ENCODE results near the gene PLXNA4. TPM values are rescaled to one million over a fixed set of nuclear protein-coding genes. Genes with fewer than 3 reads are reported as not detected.

Gene PLXNA4
- total and polyA plus RNA-seq, 9 of the 15 experiments (the other 6 are each of a cell fraction or from before 2014, with no cell fraction given): under 0.01 to 0.09 TPM; not detected in 7

- Histone ChIP-seq H3K9me3 (replicated peaks; ENCODE audit: control insufficient read depth, insufficient read depth, low read depth, low read length) (no peaks in the 10 kb centered on the region), H3K4me2 (ENCODE audit: insufficient read depth, low read length) (no peak overlapping the region), H4K20me1 (replicated peaks; ENCODE audit: control insufficient read depth, insufficient read depth, low read length) (peaks cover 2% of the 10 kb centered on the region; the same call in 1 of the 2 replicates), H3K4me1 (replicated peaks in 1 of 2; ENCODE audit: control insufficient read depth in 2 of 2, insufficient read depth in 2 of 2, low read length in 2 of 2) (no peaks in the 10 kb centered on the region), H3K36me3 (ENCODE audit: control insufficient read depth, insufficient read depth, low read length) (no peaks in the 10 kb centered on the region), H3K27ac (ENCODE audit: extremely low read depth, low read depth, low read length) (no peak overlapping the region), H3K79me2 (ENCODE audit: control insufficient read depth, insufficient read depth, low read length) (no peaks in the 10 kb centered on the region), H2AFZ (ENCODE audit: low read depth, low read length) (no peak overlapping the region), H3K27me3 (ENCODE audit: control insufficient read depth in 2 of 2, insufficient read depth in 2 of 2, low read length in 2 of 2) (peaks cover 2 to 17% of the 10 kb centered on the region in 2 experiments; a peak in 2 of 5 replicates), H3K9ac (ENCODE audit: insufficient read depth in 1 of 2, low read depth in 2 of 2, low read length in 2 of 2) (no peak overlapping the region), H3K9me1 (ENCODE audit: control insufficient read depth, insufficient read depth, low read length) (no peaks in the 10 kb centered on the region), H3K4me3 (no peak overlapping the region)
- BruUV-seq (replicated peaks): no TSS peak
- DNase-seq (ENCODE audit: extremely low read depth in 1 of 4, low spot score in 3 of 4): no peak
- 0% methylated on average over 3 of the region's 3 CpGs for WGBS (ENCODE audit: insufficient coverage, low coverage, missing lambda C conversion rate)
- in situ Hi-C loops (cut with MboI) (no loop called here), intact Hi-C loops (cut with micrococcal nuclease) (no loop called here)
- no peak for FAIRE-seq
- no peak for ATAC-seq
- no peak for TF ChIP-seq ZNF717 (CRISPR knock-in tag; IDR thresholded peaks at IDR 0.05)
- no peak for TF ChIP-seq RBM22 (IDR thresholded peaks at IDR 0.05; ENCODE audit: low read depth, low read length, poor library complexity, severe bottlenecking)
- TF ChIP-seq MAX (CRISPR knock-in tag; IDR thresholded peaks at IDR 0.05): no peak
- no peak for TF ChIP-seq RUNX1 (IDR thresholded peaks at IDR 0.05; ENCODE audit: low read depth)
- TF ChIP-seq ZSCAN32 (CRISPR knock-in tag; IDR thresholded peaks at IDR 0.05): no peak
- TF ChIP-seq KLF10 (CRISPR knock-in tag; IDR thresholded peaks at IDR 0.05): no peak
- no peak for TF ChIP-seq IFI16 (CRISPR knock-in tag; IDR thresholded peaks at IDR 0.05)
- no peak for TF ChIP-seq ZBTB34 (CRISPR knock-in tag; IDR thresholded peaks at IDR 0.05)
- no peak for TF ChIP-seq ZNF507 (tag; conservative IDR thresholded peaks at IDR 0.05)
- TF ChIP-seq KHSRP (IDR thresholded peaks at IDR 0.05): no peak
- no peak for TF ChIP-seq TFAP4 (CRISPR knock-in tag; IDR thresholded peaks at IDR 0.05; ENCODE audit: borderline replicate concordance)
- TF ChIP-seq NONO (IDR thresholded peaks at IDR 0.05; ENCODE audit: low read depth in 2 of 2, low read length in 1 of 2): no peak
- TF ChIP-seq EHMT2 (IDR thresholded peaks at IDR 0.05): no peak
- TF ChIP-seq ZNF785 (CRISPR knock-in tag; IDR thresholded peaks at IDR 0.05): no peak
- no peak for TF ChIP-seq HMG20A (CRISPR knock-in tag; conservative IDR thresholded peaks at IDR 0.05)
- no peak for TF ChIP-seq KLF1 (tag; IDR thresholded peaks at IDR 0.05)
- no peak for TF ChIP-seq BCOR (IDR thresholded peaks at IDR 0.05)
- TF ChIP-seq CREB3L1 (IDR thresholded peaks at IDR 0.05; ENCODE audit: borderline replicate concordance, low read depth): no peak
- POLR2A ChIA-PET: interaction anchor here (0.5 kb wide), 1 partner anchor 1570 kb away, joined by 3 read pairs; no protein-coding TSS in a partner anchor
- CTCF ChIA-PET (ENCODE audit: low intra/inter-chr PET ratio): no interaction called here
Measured at GRCh38 chr7:132528695-132529094, 47.6 kb downstream of the PLXNA4 start.
